Stimulated activated naive CD8-positive, alpha-beta T cell treated with anti-CD3 and anti-CD28 coated beads, Interleukin-15, Interleukin-2, amounts not matched to agents 100 ng/mL and 50 ng/mL, for 24 hours (primary cell): ENCODE data around the gene MANBA.
"Not testable (repeated sequence)": the region's sequence is repeated elsewhere in the genome, so short reads cannot be mapped to it uniquely, and the experiment has no call there.

ENCODE experiments used
- H3K27ac Mint-ChIP-seq: one replicate; pipeline ENCODE4 v1.8.0; 2021; ENCODE audit warnings: mild to moderate bottlenecking, mixed read lengths
- H3K27me3 Mint-ChIP-seq: one replicate; pipeline ENCODE4 v1.8.0; 2021; ENCODE audit warnings: mixed read lengths
- H3K36me3 Mint-ChIP-seq: one replicate; pipeline ENCODE4 v1.8.0; 2021; ENCODE audit warnings: low read depth, mixed read lengths
- H3K4me1 Mint-ChIP-seq: one replicate; pipeline ENCODE4 v1.8.0; 2021; ENCODE audit warnings: low read depth, mixed read lengths
- H3K4me3 Mint-ChIP-seq: one replicate; pipeline ENCODE4 v1.8.0; 2021; ENCODE audit warnings: mild to moderate bottlenecking, mixed read lengths
- H3K9me3 Mint-ChIP-seq: one replicate; pipeline ENCODE4 v1.8.0; 2021; ENCODE audit warnings: mixed read lengths

Gene MANBA

DNA sequence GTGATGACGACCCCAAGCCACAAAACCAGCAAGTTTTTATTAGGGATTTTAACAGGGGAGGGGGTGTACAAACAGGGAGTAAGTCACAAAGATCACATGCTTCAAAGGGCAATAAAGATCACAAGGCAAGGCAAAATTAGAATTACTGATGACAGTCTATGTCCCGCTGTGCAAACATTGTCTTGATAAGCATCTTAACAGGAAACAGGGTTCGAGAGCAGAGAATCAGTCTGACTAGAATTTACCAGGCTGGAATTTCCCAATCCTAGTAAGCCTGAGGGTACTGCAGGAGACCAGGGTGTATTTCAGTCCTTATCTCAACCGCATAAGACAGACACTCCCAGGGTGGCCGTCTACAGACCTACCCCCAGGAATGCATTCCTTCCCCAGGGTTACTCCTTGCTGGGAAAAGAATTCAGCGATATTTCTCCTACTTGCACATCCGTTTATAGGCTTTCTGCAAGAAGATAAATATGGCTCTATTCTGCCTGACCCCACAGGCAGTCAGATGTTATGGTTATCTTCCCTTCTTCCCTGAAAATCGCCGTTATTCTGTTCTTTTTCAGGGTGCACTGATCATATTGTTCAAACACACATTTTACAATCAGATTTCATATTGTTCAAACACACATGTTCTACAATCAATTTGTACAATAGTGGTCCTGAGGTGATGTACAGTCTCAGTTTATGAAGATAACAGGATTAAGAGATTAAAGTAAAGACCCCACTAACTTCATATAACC, 41.8 kb downstream of the MANBA start:
- H3K27me3 Mint-ChIP-seq, H3K4me3 Mint-ChIP-seq, H3K27ac Mint-ChIP-seq, H3K9me3 Mint-ChIP-seq: not testable (repeated sequence)
- peaks cover 37% of the 10 kb centered on the region for H3K36me3 Mint-ChIP-seq
- peaks cover 10% of the 10 kb centered on the region for H3K4me1 Mint-ChIP-seq

DNA sequence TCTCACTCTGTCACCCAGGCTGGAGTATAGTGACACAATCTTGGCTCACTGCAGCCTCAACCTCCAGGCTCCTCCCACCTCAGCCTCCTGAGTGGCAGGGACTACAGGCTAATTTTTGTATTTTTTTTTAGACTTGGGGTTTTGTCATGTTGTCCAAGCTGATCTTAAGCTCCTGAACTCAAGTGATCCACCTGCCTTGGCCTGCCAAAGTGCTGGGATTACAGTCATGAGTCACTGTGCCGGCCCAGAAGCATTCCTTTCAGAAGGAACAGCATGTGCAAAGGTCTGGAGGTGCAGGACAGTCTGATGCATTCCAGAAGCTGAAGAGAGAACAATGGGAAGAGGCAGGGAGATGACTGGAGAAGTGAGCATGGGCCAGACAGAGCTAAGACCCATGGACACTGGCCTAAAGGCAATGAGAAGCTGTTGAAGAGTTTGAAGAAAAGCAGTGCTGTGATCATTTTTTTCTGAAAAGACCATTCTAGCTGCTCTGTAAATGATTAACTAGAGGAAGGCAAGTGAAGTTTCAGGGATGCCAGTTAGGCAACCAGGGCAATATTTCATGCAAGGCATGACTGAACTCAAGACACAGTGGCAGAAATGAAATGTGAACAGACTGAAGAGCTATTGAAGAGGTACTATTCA, 43.2 kb downstream of the MANBA start:
- H3K4me1 Mint-ChIP-seq: peaks cover 10% of the 10 kb centered on the region
- no peak overlapping the region for H3K4me3 Mint-ChIP-seq
- H3K27ac Mint-ChIP-seq: no peak overlapping the region
- no peaks in the 10 kb centered on the region for H3K27me3 Mint-ChIP-seq
- peaks cover 36% of the 10 kb centered on the region for H3K36me3 Mint-ChIP-seq
- no peaks in the 10 kb centered on the region for H3K9me3 Mint-ChIP-seq

DNA sequence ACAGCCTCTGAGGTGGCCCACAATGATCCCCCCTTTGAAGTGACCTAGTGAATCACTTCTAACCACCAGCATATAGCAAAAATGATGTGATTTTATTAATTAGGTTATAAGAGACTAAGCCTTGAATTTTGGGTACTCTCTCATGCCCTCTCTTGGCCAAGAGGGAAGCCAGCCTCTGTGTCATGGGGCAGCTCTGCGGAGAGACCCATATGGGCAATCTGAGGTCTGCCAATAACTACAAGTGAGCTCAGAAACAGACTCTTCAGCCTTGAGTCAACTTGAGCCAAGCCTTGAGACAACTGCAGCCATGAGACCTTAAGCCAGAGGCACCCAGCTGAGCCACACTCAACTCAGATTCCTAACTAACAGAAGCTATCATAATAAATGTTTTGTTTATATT, 45.7 kb downstream of the MANBA start:
- no peak overlapping the region for H3K27ac Mint-ChIP-seq

GRCh38 chr4:102713774-102714173, 47.0 kb downstream of the MANBA start:
- H3K27me3 Mint-ChIP-seq, H3K27ac Mint-ChIP-seq, H3K4me3 Mint-ChIP-seq, H3K9me3 Mint-ChIP-seq: not testable (repeated sequence)
- peaks cover 48% of the 10 kb centered on the region for H3K36me3 Mint-ChIP-seq
- peaks cover 11% of the 10 kb centered on the region for H3K4me1 Mint-ChIP-seq

More for the DNA sequence above, 45.7 kb downstream of the MANBA start:
- H3K4me1 Mint-ChIP-seq: peaks cover 10% of the 10 kb centered on the region
- peaks cover 49% of the 10 kb centered on the region for H3K36me3 Mint-ChIP-seq
- H3K9me3 Mint-ChIP-seq: no peaks in the 10 kb centered on the region
- H3K4me3 Mint-ChIP-seq: no peak overlapping the region
- H3K27me3 Mint-ChIP-seq: no peaks in the 10 kb centered on the region

- H3K4me3 Mint-ChIP-seq: no peak overlapping the region
- peaks cover 5% of the 10 kb centered on the region for H3K4me1 Mint-ChIP-seq
- H3K9me3 Mint-ChIP-seq: no peaks in the 10 kb centered on the region
- no peaks in the 10 kb centered on the region for H3K27me3 Mint-ChIP-seq
- H3K36me3 Mint-ChIP-seq: peaks cover 47% of the 10 kb centered on the region
- no peak overlapping the region for H3K27ac Mint-ChIP-seq
Observed at GRCh38 chr4:102713096-102713495, 47.7 kb downstream of the MANBA start.

DNA sequence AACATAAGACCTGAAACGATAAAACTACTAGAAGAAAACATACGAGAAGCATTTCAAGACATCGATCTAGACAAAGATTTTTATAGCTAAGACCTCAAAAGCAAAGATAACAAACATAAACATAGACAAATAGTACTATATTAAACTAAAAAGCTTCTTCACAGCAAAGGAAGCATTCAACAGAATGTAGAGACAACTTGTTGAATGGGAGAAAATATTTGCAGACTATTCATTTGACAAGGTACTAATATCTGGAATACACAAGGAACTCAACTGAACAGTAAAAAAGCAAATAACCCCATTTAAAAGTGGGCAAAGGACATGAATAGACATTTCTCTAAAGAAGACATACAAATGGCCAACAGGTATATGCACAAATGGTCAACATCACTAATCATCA, 49.8 kb downstream of the MANBA start:
- H3K4me1 Mint-ChIP-seq: peaks cover 4% of the 10 kb centered on the region
- no peaks in the 10 kb centered on the region for H3K27me3 Mint-ChIP-seq
- no peaks in the 10 kb centered on the region for H3K9me3 Mint-ChIP-seq
- H3K36me3 Mint-ChIP-seq: peaks cover 63% of the 10 kb centered on the region
- H3K27ac Mint-ChIP-seq: no peak overlapping the region
- no peak overlapping the region for H3K4me3 Mint-ChIP-seq

DNA sequence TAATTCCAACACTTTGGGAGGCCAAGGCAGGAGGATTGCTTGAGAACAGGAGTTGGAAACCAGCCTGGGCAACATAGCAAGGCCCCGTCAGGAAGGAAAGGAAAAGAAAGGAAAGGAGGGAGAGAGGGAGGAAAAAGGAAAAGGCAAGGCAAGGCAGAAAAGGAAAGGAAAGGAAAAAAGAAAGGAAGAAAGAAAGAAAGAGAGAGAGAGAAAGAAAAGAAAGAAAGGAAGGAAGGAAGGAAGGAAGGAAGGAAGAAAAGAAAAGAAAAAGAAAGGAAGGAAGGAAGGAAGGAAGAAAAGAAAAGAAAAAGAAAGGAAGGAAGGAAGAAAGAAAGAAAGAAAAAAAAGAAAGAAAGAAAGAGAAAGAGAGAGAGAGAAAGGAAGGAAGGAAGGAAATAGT, 51.7 kb downstream of the MANBA start:
- not testable (repeated sequence) for H3K4me1 Mint-ChIP-seq, H3K4me3 Mint-ChIP-seq, H3K27me3 Mint-ChIP-seq, H3K27ac Mint-ChIP-seq, H3K9me3 Mint-ChIP-seq
- peaks cover 64% of the 10 kb centered on the region for H3K36me3 Mint-ChIP-seq

- Mint-ChIP-seq H3K36me3 (peaks cover 62% of the 10 kb centered on the region), H3K9me3 (no peaks in the 10 kb centered on the region), H3K4me3 (no peak overlapping the region), H3K27ac (no peak overlapping the region), H3K4me1 (peaks cover 4% of the 10 kb centered on the region), H3K27me3 (no peaks in the 10 kb centered on the region)
Observed at GRCh38 chr4:102707150-102707549, 53.6 kb downstream of the MANBA start.

- H3K36me3 Mint-ChIP-seq: peaks cover 53% of the 10 kb centered on the region
- no peaks in the 10 kb centered on the region for H3K27me3 Mint-ChIP-seq
- H3K4me1 Mint-ChIP-seq: peaks cover 4% of the 10 kb centered on the region
- no peaks in the 10 kb centered on the region for H3K9me3 Mint-ChIP-seq
- no peak overlapping the region for H3K27ac Mint-ChIP-seq
- H3K4me3 Mint-ChIP-seq: no peak overlapping the region
Observed at GRCh38 chr4:102705391-102705935, 55.3 kb downstream of the MANBA start.

- Mint-ChIP-seq H3K27me3 (no peaks in the 10 kb centered on the region), H3K9me3 (no peaks in the 10 kb centered on the region), H3K4me3 (no peak overlapping the region), H3K4me1 (no peaks in the 10 kb centered on the region), H3K36me3 (peaks cover 19% of the 10 kb centered on the region), H3K27ac (no peak overlapping the region)
Observed at GRCh38 chr4:102696758-102697157, 64.0 kb downstream of the MANBA start.

DNA sequence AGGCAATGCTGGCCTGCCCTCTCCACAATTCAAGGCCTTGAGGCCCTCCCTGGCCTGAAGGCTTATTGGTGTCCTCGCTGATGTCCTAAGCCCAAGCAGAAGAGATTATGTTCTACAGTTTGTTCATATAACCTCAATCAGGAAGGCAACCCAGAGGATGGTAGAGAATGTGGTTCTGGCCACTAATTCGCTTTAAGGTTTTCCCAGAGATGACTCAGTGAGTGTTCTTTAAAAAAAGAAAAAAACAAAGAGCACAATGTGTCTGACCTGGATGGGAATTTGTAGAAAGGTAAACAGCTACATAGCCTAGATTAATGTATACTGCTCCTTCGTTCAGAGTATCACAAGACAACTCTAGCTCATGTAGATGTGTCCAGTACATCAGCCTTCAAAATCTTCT, 66.0 kb downstream of the MANBA start:
- Mint-ChIP-seq H3K4me1 (no peaks in the 10 kb centered on the region), H3K27ac (no peak overlapping the region), H3K27me3 (no peaks in the 10 kb centered on the region), H3K9me3 (no peaks in the 10 kb centered on the region), H3K4me3 (no peak overlapping the region), H3K36me3 (peaks cover 18% of the 10 kb centered on the region)

- H3K27ac Mint-ChIP-seq: no peak overlapping the region
- H3K4me1 Mint-ChIP-seq: no peaks in the 10 kb centered on the region
- no peaks in the 10 kb centered on the region for H3K27me3 Mint-ChIP-seq
- H3K36me3 Mint-ChIP-seq: peaks cover 21% of the 10 kb centered on the region
- H3K4me3 Mint-ChIP-seq: no peak overlapping the region
- H3K9me3 Mint-ChIP-seq: no peaks in the 10 kb centered on the region
Observed at GRCh38 chr4:102693861-102694260, 66.9 kb downstream of the MANBA start.

GRCh38 chr4:102693262-102693850, 67.4 kb downstream of the MANBA start:
- Mint-ChIP-seq H3K9me3 (no peaks in the 10 kb centered on the region), H3K4me3 (no peak overlapping the region), H3K4me1 (no peaks in the 10 kb centered on the region), H3K36me3 (peaks cover 21% of the 10 kb centered on the region), H3K27ac (no peak overlapping the region), H3K27me3 (no peaks in the 10 kb centered on the region)

GRCh38 chr4:102692474-102692873, 68.3 kb downstream of the MANBA start:
- peaks cover 21% of the 10 kb centered on the region for H3K36me3 Mint-ChIP-seq
- H3K9me3 Mint-ChIP-seq: no peaks in the 10 kb centered on the region
- no peak overlapping the region for H3K27ac Mint-ChIP-seq
- no peaks in the 10 kb centered on the region for H3K4me1 Mint-ChIP-seq
- H3K27me3 Mint-ChIP-seq: no peaks in the 10 kb centered on the region
- H3K4me3 Mint-ChIP-seq: no peak overlapping the region

- H3K27ac Mint-ChIP-seq: no peak overlapping the region
- no peak overlapping the region for H3K4me3 Mint-ChIP-seq
- H3K9me3 Mint-ChIP-seq: no peaks in the 10 kb centered on the region
- H3K27me3 Mint-ChIP-seq: no peaks in the 10 kb centered on the region
- no peaks in the 10 kb centered on the region for H3K4me1 Mint-ChIP-seq
- peaks cover 5% of the 10 kb centered on the region for H3K36me3 Mint-ChIP-seq
Observed at GRCh38 chr4:102687982-102688433, 72.8 kb downstream of the MANBA start.
